ENCODE data around the gene NTM. TPM values are rescaled to one million over a fixed set of nuclear protein-coding genes. Genes with fewer than 3 reads are reported as not detected.

Gene NTM
- total RNA-seq, 1 experiment from 2014 or later, result not detected

DNA sequence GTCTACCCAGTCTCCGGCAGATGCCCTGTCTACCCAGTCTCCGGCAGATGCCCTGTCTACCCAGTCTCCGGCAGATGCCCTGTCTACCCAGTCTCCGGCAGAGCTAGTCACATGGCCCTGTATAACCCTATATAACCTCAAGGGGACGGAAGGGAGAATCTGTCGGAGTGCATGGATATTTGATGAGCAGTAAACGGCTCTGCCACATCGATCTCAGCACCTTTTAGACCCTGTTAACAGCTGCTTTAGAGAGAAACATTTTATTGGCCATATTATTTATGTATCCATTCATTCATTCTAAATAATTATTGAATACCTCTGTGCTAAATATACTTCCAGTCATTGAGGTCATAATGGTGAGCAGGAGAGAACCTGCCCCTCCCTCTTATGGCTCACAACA, 228.9 kb downstream of the NTM start:
- Histone ChIP-seq H3K4me3 (replicated peaks in 1 of 2; ENCODE audit: low read depth in 1 of 2, low read length in 2 of 2) (no peak overlapping the region), H3K9me3 (ENCODE audit: control insufficient read depth in 1 of 2, insufficient read depth in 1 of 2, low read depth in 1 of 2, low read length in 2 of 2) (no peaks in the 10 kb centered on the region; a peak in 1 of 4 replicates), H3K9me2 (ENCODE audit: insufficient read depth) (no peaks in the 10 kb centered on the region), H3K79me2 (ENCODE audit: insufficient read depth, low read length) (no peaks in the 10 kb centered on the region), H3K4me2 (ENCODE audit: low read length) (no peak overlapping the region), H4K20me1 (ENCODE audit: insufficient read depth) (no peaks in the 10 kb centered on the region), H3K9ac (ENCODE audit: low read length) (no peak overlapping the region), H3K36me3 (ENCODE audit: control insufficient read depth in 1 of 2, insufficient read depth in 2 of 2, low read length in 2 of 2) (no peaks in the 10 kb centered on the region), H3K27me3 (ENCODE audit: insufficient read depth, low read length) (no peaks in the 10 kb centered on the region), H2AFZ (ENCODE audit: low read depth, low read length, poor library complexity, severe bottlenecking) (no peak overlapping the region), H3K27ac (ENCODE audit: low read depth, low read length) (no peak overlapping the region), H3K4me1 (ENCODE audit: control insufficient read depth in 1 of 2, insufficient read depth in 2 of 2, low read length in 2 of 2) (no peaks in the 10 kb centered on the region)
- ChIA-PET CTCF (no interaction called here), RAD21 (ENCODE audit: low non-redundant PET in 1 of 2, low total read pairs in 2 of 2, uncharacterized antibody in 2 of 2, unreplicated experiment in 2 of 2) (no interaction called here), POLR2A (no interaction called here)
- ATAC-seq, result no peak
- intact Hi-C loops (cut with micrococcal nuclease), result no loop called here
- TF ChIP-seq CEBPB (IDR thresholded peaks at IDR 0.05; ENCODE audit: low read depth) (no peak), FOSL1 (IDR thresholded peaks at IDR 0.05; ENCODE audit: low read depth) (no peak), EZH2phosphoT487 (IDR thresholded peaks at IDR 0.05; ENCODE audit: borderline replicate concordance) (no peak), ZFX (IDR thresholded peaks at IDR 0.05) (no peak), SP1 (IDR thresholded peaks at IDR 0.05; ENCODE audit: low read depth) (no peak)
- DNase-seq (ENCODE audit: low read depth, low spot score), result no peak
- BruUV-seq (replicated peaks), result no TSS peak

DNA sequence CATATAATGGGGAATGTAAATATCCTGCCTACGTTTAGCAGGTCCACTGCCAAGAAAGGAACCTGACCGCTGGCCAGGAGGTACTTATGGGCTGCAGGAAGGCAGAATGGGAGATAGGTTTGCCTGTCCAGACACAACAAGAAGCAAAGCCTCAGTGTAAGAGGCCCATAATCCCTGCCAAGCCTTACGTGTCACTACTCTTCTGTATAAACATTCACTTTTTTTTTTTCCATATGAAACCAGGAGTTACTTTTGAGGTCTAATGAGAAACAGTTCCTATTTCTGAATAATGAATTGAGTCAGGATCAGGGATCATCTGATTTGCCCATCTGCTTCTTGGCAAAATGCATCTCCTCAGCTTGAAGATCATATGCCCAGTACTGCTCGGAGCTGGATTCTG, 230.2 kb downstream of the NTM start:
- intact Hi-C loops (cut with micrococcal nuclease), result no loop called here
- no peak overlapping the region for H3K4me2 ChIP-seq (ENCODE audit: low read length)
- H3K27ac ChIP-seq (ENCODE audit: low read depth, low read length), result no peak overlapping the region
- no peaks in the 10 kb centered on the region; a peak in 1 of 4 replicates for H3K9me3 ChIP-seq (ENCODE audit: control insufficient read depth in 1 of 2, insufficient read depth in 1 of 2, low read depth in 1 of 2, low read length in 2 of 2)
- H3K4me1 ChIP-seq (ENCODE audit: control insufficient read depth in 1 of 2, insufficient read depth in 2 of 2, low read length in 2 of 2), result no peaks in the 10 kb centered on the region
- no peak for TF ChIP-seq SRF (IDR thresholded peaks at IDR 0.05; ENCODE audit: low read depth)
- TF ChIP-seq EZH2 (IDR thresholded peaks at IDR 0.05), result no peak
- no peak for TF ChIP-seq JUND (IDR thresholded peaks at IDR 0.05)
- TF ChIP-seq YY1 (IDR thresholded peaks at IDR 0.05; ENCODE audit: extremely low read depth, insufficient replicate concordance, low read depth, low read length), result no peak
- TF ChIP-seq CBX3 (IDR thresholded peaks at IDR 0.05; ENCODE audit: low read depth), result no peak
- TF ChIP-seq FOSL1 (IDR thresholded peaks at IDR 0.05; ENCODE audit: low read depth), result no peak
- TF ChIP-seq, protein P1, sequence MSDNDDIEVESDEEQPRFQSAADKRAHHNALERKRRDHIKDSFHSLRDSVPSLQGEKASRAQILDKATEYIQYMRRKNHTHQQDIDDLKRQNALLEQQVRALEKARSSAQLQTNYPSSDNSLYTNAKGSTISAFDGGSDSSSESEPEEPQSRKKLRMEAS (IDR thresholded peaks at IDR 0.05), result no peak
- no peak for TF ChIP-seq RAD21 (IDR thresholded peaks at IDR 0.05; ENCODE audit: low read depth)
- TF ChIP-seq EZH2phosphoT487 (IDR thresholded peaks at IDR 0.05; ENCODE audit: borderline replicate concordance), result no peak
- no peak for TF ChIP-seq POLR2AphosphoS5 (IDR thresholded peaks at IDR 0.05; ENCODE audit: low read depth, low read length)
- ChIA-PET POLR2A (no interaction called here), RAD21 (ENCODE audit: low non-redundant PET in 1 of 2, low total read pairs in 2 of 2, uncharacterized antibody in 2 of 2, unreplicated experiment in 2 of 2) (no interaction called here), CTCF (no interaction called here)
- H4K20me1 ChIP-seq (ENCODE audit: insufficient read depth), result no peaks in the 10 kb centered on the region
- H2AFZ ChIP-seq (ENCODE audit: low read depth, low read length, poor library complexity, severe bottlenecking), result no peak overlapping the region
- DNase-seq (ENCODE audit: low read depth, low spot score) (no peak), ATAC-seq (no peak)
- H3K27me3 ChIP-seq (ENCODE audit: insufficient read depth, low read length), result no peaks in the 10 kb centered on the region
- no peaks in the 10 kb centered on the region for H3K9me2 ChIP-seq (ENCODE audit: insufficient read depth)
- no peak overlapping the region for H3K9ac ChIP-seq (ENCODE audit: low read length)
- BruUV-seq (replicated peaks), result no TSS peak
- no peaks in the 10 kb centered on the region for H3K36me3 ChIP-seq (ENCODE audit: control insufficient read depth in 1 of 2, insufficient read depth in 2 of 2, low read length in 2 of 2)
- H3K4me3 ChIP-seq (replicated peaks in 1 of 2; ENCODE audit: low read depth in 1 of 2, low read length in 2 of 2), result no peak overlapping the region
- H3K79me2 ChIP-seq (ENCODE audit: insufficient read depth, low read length), result no peaks in the 10 kb centered on the region

All from HCT116 (cell line).